C4-2B (cell line): ENCODE measurements around the gene GAS2L2.

ENCODE experiments used
- ZFX ChIP-seq: fragments of 450-650 bp; IDR thresholded peaks from 2 replicates; pipeline ENCODE4 v1.6.1; 2017
- TF ChIP-seq, protein P1 (sequence below): fragments of 450-650 bp; conservative IDR thresholded peaks from 2 replicates; pipeline ENCODE4 v1.5.1; 2017; ENCODE audit warnings: mild to moderate bottlenecking

DNA sequence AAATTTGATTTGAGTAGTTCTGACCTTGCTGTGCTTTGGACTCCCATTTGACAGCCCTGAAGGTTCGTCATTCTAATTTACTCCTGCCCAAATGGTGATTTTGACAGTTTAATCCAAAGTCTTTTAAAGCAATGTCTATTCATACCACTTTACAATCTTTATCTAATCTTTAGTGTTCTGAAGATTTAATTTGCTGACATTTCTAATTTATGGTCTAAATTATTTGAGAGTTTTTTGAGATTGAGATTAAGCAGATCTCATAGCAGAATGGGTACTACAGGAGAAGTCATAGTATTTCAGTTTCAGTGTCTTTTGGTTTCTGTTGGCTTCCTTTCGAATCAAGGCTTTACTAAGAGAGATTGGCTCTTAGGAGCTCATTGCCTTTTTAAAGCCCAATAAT is 54.2 kb downstream of the GAS2L2 start:
- TF ChIP-seq, protein P1, sequence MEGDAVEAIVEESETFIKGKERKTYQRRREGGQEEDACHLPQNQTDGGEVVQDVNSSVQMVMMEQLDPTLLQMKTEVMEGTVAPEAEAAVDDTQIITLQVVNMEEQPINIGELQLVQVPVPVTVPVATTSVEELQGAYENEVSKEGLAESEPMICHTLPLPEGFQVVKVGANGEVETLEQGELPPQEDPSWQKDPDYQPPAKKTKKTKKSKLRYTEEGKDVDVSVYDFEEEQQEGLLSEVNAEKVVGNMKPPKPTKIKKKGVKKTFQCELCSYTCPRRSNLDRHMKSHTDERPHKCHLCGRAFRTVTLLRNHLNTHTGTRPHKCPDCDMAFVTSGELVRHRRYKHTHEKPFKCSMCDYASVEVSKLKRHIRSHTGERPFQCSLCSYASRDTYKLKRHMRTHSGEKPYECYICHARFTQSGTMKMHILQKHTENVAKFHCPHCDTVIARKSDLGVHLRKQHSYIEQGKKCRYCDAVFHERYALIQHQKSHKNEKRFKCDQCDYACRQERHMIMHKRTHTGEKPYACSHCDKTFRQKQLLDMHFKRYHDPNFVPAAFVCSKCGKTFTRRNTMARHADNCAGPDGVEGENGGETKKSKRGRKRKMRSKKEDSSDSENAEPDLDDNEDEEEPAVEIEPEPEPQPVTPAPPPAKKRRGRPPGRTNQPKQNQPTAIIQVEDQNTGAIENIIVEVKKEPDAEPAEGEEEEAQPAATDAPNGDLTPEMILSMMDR, result no peak
- TF ChIP-seq ZFX, result no peak
